Uterus (tissue), 2 donors: ENCODE measurements around the gene TASOR2.

Source experiments
- CTCF ChIP-seq, 4 experiments: fragments of 200-600 bp in 2 of 4; fragments of 450-650 bp in 2 of 4; sonication (generic) in 2 of 4; IDR thresholded peaks; one replicate each; pipeline ENCODE4 v1.5.1; 2016 to 2019; ENCODE audit warnings: antibody characterized with exemption in 4 of 4, mild to moderate bottlenecking in 2 of 4, moderate library complexity in 1 of 4
- POLR2A ChIP-seq, 2 donors: fragments of 450-650 bp; IDR thresholded peaks; one replicate each; pipeline ENCODE4 v1.6.1; 2016; ENCODE audit warnings: antibody characterized with exemption in 2 of 2, mild to moderate bottlenecking in 1 of 2, moderate library complexity in 1 of 2

GRCh38 chr10:5732141-5732540, 47.5 kb downstream of the TASOR2 start:
- no peak for TF ChIP-seq CTCF (IDR thresholded peaks at IDR 0.05)
- no peak for TF ChIP-seq POLR2A (IDR thresholded peaks at IDR 0.05)
